Measurements from ENCODE around the gene TNFRSF18. TPM values are rescaled to one million over a fixed set of nuclear protein-coding genes. Genes with fewer than 3 reads are reported as not detected.
"Not testable (repeated sequence)": the region's sequence is repeated elsewhere in the genome, so short reads cannot be mapped to it uniquely, and the experiment has no call there.

TNFRSF18 gene
- total RNA-seq, 1 experiment from 2014 or later: 6.9 TPM

GRCh38 chr1:1250786-1251284 is 44.4 kb upstream of the TNFRSF18 start:
- BruUV-seq (replicated peaks): no TSS peak
- H3K27ac ChIP-seq: no peak overlapping the region
- no peak overlapping the region for H2AFZ ChIP-seq
- no peaks in the 10 kb centered on the region for H3K36me3 ChIP-seq (ENCODE audit: low read depth)
- no peaks in the 10 kb centered on the region for H3K9me2 ChIP-seq (ENCODE audit: insufficient read depth)
- intact Hi-C loops (cut with micrococcal nuclease; ENCODE audit: unreplicated experiment): no loop called here
- DNase-seq: no peak
- H3K4me2 ChIP-seq: no peak overlapping the region
- CTCF ChIA-PET: no interaction called here
- H3K9me3 ChIP-seq (ENCODE audit: insufficient read depth, low read depth): no peaks in the 10 kb centered on the region
- peaks cover 12% of the 10 kb centered on the region; the same call in 1 of the 2 replicates for H3F3A ChIP-seq (ENCODE audit: insufficient read depth, low read depth)
- TF ChIP-seq EZH2 (IDR thresholded peaks at IDR 0.05; ENCODE audit: low read depth): no peak
- TF ChIP-seq, protein P1, sequence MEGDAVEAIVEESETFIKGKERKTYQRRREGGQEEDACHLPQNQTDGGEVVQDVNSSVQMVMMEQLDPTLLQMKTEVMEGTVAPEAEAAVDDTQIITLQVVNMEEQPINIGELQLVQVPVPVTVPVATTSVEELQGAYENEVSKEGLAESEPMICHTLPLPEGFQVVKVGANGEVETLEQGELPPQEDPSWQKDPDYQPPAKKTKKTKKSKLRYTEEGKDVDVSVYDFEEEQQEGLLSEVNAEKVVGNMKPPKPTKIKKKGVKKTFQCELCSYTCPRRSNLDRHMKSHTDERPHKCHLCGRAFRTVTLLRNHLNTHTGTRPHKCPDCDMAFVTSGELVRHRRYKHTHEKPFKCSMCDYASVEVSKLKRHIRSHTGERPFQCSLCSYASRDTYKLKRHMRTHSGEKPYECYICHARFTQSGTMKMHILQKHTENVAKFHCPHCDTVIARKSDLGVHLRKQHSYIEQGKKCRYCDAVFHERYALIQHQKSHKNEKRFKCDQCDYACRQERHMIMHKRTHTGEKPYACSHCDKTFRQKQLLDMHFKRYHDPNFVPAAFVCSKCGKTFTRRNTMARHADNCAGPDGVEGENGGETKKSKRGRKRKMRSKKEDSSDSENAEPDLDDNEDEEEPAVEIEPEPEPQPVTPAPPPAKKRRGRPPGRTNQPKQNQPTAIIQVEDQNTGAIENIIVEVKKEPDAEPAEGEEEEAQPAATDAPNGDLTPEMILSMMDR (conservative IDR thresholded peaks at IDR 0.05): no peak
- POLR2A ChIA-PET (ENCODE audit: unreplicated experiment): no interaction called here
- no peaks in the 10 kb centered on the region for H3K4me1 ChIP-seq (replicated peaks; ENCODE audit: insufficient read depth)
- H4K20me1 ChIP-seq (ENCODE audit: insufficient read depth): no peaks in the 10 kb centered on the region
- H3K4me3 ChIP-seq: no peak overlapping the region
- no peaks in the 10 kb centered on the region for H3K79me2 ChIP-seq (ENCODE audit: low read depth)
- H3K27me3 ChIP-seq (ENCODE audit: insufficient read depth, low read depth): no peaks in the 10 kb centered on the region

DNA sequence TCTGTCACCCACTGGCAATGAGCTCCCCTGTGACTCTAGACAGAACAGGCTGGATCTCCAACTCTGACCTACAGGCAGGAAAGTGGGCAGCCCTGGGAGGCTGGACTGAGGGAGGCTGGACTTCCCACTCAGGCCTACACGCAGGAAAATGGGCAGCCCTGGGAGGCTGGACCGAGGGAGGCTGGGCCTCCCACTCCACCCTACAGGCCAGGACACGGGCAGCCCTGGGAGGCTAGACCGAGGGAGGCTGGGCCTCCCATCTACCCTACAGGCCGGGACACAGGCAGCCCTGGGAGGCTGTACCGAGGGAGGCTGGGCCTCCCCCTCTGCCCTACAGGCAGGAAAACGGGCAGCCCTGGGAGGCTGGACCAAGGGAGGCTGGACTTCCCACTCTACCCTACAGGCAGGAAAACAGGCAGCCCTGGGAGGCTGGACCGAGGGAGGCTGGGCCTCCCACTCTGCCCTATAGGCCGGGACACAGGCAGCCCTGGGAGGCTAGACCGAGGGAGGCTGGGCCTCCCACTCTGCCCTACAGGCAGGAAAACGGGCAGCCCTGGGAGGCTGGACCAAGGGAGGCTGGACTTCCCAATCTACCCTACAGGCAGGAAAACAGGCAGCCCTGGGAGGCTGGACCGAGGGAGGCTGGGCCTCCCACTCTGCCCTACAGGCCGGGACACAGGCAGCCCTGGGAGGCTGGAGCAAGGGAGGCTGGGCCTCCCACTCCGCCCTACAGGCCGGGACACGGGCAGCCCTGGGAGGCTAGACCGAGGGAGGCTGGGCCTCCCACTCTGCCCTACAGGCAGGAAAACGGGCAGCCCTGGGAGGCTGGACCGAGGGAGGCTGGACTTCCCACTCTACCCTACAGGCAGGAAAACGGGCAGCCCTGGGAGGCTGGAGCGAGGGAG is 41.9 kb upstream of the TNFRSF18 start:
- H2AFZ ChIP-seq; H3K4me1 ChIP-seq (replicated peaks; ENCODE audit: insufficient read depth); H3K4me3 ChIP-seq; H3K27me3 ChIP-seq (ENCODE audit: insufficient read depth, low read depth); POLR2A ChIA-PET (ENCODE audit: unreplicated experiment); intact Hi-C loops (cut with micrococcal nuclease; ENCODE audit: unreplicated experiment); H3K9me2 ChIP-seq (ENCODE audit: insufficient read depth); CTCF ChIA-PET; BruUV-seq (replicated peaks); H3K9me3 ChIP-seq (ENCODE audit: insufficient read depth, low read depth); H3K79me2 ChIP-seq (ENCODE audit: low read depth); DNase-seq; H3K36me3 ChIP-seq (ENCODE audit: low read depth); H4K20me1 ChIP-seq (ENCODE audit: insufficient read depth); H3K4me2 ChIP-seq; H3K27ac ChIP-seq: not testable (repeated sequence)
- peaks cover 12% of the 10 kb centered on the region; the same call in 1 of the 2 replicates for H3F3A ChIP-seq (ENCODE audit: insufficient read depth, low read depth)

DNA sequence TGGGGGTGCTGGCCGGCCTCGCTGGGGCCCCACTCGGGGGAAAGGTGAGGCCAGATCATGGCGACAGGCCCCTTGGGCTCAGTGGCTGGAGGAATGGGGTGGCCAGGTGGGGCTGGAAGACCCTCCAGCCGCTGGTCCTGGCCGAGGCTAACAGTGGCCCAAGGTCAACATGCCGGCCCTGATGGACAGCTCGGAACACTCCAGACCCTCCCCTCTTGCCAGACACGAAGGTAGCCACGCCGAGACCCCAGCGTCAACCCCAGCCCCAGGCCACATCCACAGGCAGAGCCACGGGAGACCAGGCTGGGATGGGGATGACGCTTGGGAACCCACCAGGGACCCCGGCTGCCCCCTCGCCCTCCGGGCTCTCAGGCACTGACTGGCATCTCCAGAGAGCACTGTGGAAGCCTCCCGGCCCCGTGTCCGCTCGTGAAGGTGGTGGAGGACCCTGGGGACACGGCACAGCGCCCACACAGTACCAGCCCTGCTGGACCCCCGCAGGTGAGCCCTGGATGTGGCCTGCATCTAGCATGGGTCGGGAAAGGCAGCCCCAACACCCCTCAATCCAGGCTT is 41.0 kb upstream of the TNFRSF18 start:
- CTCF ChIA-PET: no interaction called here
- TF ChIP-seq EZH2 (IDR thresholded peaks at IDR 0.05; ENCODE audit: low read depth): no peak
- TF ChIP-seq, protein P1 (conservative IDR thresholded peaks at IDR 0.05): no peak
- DNase-seq: no peak
- Histone ChIP-seq H3K79me2 (ENCODE audit: low read depth) (no peaks in the 10 kb centered on the region), H3K4me3 (no peak overlapping the region), H3K9me3 (ENCODE audit: insufficient read depth, low read depth) (no peaks in the 10 kb centered on the region), H3K4me1 (replicated peaks; ENCODE audit: insufficient read depth) (no peaks in the 10 kb centered on the region), H3K36me3 (ENCODE audit: low read depth) (no peaks in the 10 kb centered on the region), H3F3A (ENCODE audit: insufficient read depth, low read depth) (peaks cover 12% of the 10 kb centered on the region; the same call in 1 of the 2 replicates), H3K4me2 (no peak overlapping the region), H3K9me2 (ENCODE audit: insufficient read depth) (no peaks in the 10 kb centered on the region), H2AFZ (no peak overlapping the region), H3K27me3 (ENCODE audit: insufficient read depth, low read depth) (no peaks in the 10 kb centered on the region), H3K27ac (no peak overlapping the region), H4K20me1 (ENCODE audit: insufficient read depth) (no peaks in the 10 kb centered on the region)
- BruUV-seq (replicated peaks): no TSS peak
- POLR2A ChIA-PET (ENCODE audit: unreplicated experiment): no interaction called here
- intact Hi-C loops (cut with micrococcal nuclease; ENCODE audit: unreplicated experiment): no loop called here

Measured in PC-9 (cell line).